GM23338 (cell line): ENCODE measurements around the gene DPH1. TPM values are rescaled to one million over a fixed set of nuclear protein-coding genes. Genes with fewer than 3 reads are reported as not detected.

Source experiments
- ATAC-seq: fragments of 200-7000 bp; cut with Tn5 transposase; 3 replicates; pipeline ENCODE4 v1.9.1; 2020
- DNase-seq: peaks from one replicate; pipeline ENCODE4 v3.0.0-alpha.2; 2015; ENCODE audit warnings: low spot score
- H2AFZ ChIP-seq: fragments of 200-600 bp; sonication (generic); 2 replicates; pipeline ENCODE4 v1.8.0; 2016; ENCODE audit warnings: antibody characterized with exemption, mild to moderate bottlenecking, moderate library complexity
- H3F3A ChIP-seq: fragments of 200-600 bp; sonication (generic); replicated peaks from 2 replicates; pipeline ENCODE4 v1.8.0; 2017; ENCODE audit warnings: antibody characterized with exemption, mixed run types, low read depth
- H3K27ac ChIP-seq: fragments of 200-600 bp; sonication (generic); 2 replicates; pipeline ENCODE4 v1.6.1; 2016; ENCODE audit warnings: low read depth
- H3K27me3 ChIP-seq: fragments of 200-600 bp; sonication (generic); 2 replicates; pipeline ENCODE4 v1.8.0; 2016; ENCODE audit warnings: mild to moderate bottlenecking, mixed run types, moderate library complexity; ENCODE audit not compliant: insufficient read depth
- H3K36me3 ChIP-seq: fragments of 200-600 bp; sonication (generic); 2 replicates; pipeline ENCODE4 v1.8.0; 2016; ENCODE audit warnings: mild to moderate bottlenecking; ENCODE audit not compliant: insufficient read depth
- H3K4me1 ChIP-seq: fragments of 200-600 bp; sonication (generic); 2 replicates; pipeline ENCODE4 v1.8.0; 2016; ENCODE audit warnings: mild to moderate bottlenecking, moderate library complexity; ENCODE audit not compliant: insufficient read depth
- H3K4me2 ChIP-seq: fragments of 200-600 bp; sonication (generic); 2 replicates; pipeline ENCODE4 v1.7.1; 2017; ENCODE audit warnings: mixed run types
- H3K4me3 ChIP-seq: fragments of 200-600 bp; sonication (generic); 2 replicates; pipeline ENCODE4 v1.6.1; 2016; ENCODE audit warnings: mixed run types
- H3K79me2 ChIP-seq: fragments of 200-600 bp; sonication (generic); replicated peaks from 2 replicates; pipeline ENCODE4 v1.8.0; 2017; ENCODE audit warnings: mild to moderate bottlenecking; ENCODE audit not compliant: insufficient read depth
- H3K9me2 ChIP-seq: fragments of 200-600 bp; sonication (generic); 2 replicates; pipeline ENCODE4 v1.8.0; 2017; ENCODE audit not compliant: insufficient read depth
- H4K20me1 ChIP-seq: fragments of 200-600 bp; sonication (generic); replicated peaks from 2 replicates; pipeline ENCODE4 v1.8.0; 2017; ENCODE audit warnings: mild to moderate bottlenecking; ENCODE audit not compliant: insufficient read depth
- H3K27ac Mint-ChIP-seq: 2 replicates; pipeline ENCODE4 v1.8.0; 2020; ENCODE audit warnings: inconsistent platforms, mild to moderate bottlenecking, moderate library complexity, mixed read lengths
- H3K27me3 Mint-ChIP-seq: 3 replicates; pipeline ENCODE4 v1.8.0; 2022; ENCODE audit warnings: low read depth, mild to moderate bottlenecking, moderate library complexity, mixed read lengths, inconsistent platforms; ENCODE audit not compliant: insufficient read depth, poor library complexity
- H3K36me3 Mint-ChIP-seq: 3 replicates; pipeline ENCODE4 v1.8.0; 2021; ENCODE audit warnings: low read depth, mild to moderate bottlenecking, inconsistent platforms, moderate library complexity, mixed read lengths
- H3K4me1 Mint-ChIP-seq: 3 replicates; pipeline ENCODE4 v1.8.0; 2020; ENCODE audit warnings: mild to moderate bottlenecking, inconsistent platforms, mixed read lengths
- H3K4me3 Mint-ChIP-seq: 3 replicates; pipeline ENCODE4 v1.8.0; 2021; ENCODE audit warnings: moderate library complexity, mild to moderate bottlenecking, inconsistent platforms, mixed read lengths
- H3K9me3 Mint-ChIP-seq: 3 replicates; pipeline ENCODE4 v1.8.0; 2020; ENCODE audit warnings: moderate library complexity, mild to moderate bottlenecking, inconsistent platforms, mixed read lengths
- JUNB ChIP-seq: IDR thresholded peaks from one replicate; pipeline ENCODE4 v1.6.1; 2016; ENCODE audit warnings: antibody characterized with exemption; ENCODE audit not compliant: unreplicated experiment
- REST ChIP-seq: IDR thresholded peaks from one replicate; pipeline ENCODE4 v1.6.1; 2018; ENCODE audit warnings: antibody characterized with exemption; ENCODE audit not compliant: unreplicated experiment
- ZNF462 ChIP-seq: fragments of 250-450 bp; sonication (Bioruptor Pico); IDR thresholded peaks from 2 replicates; pipeline ENCODE4 v1.5.0; 2020; ENCODE audit warnings: mild to moderate bottlenecking, moderate library complexity
- polyA plus RNA-seq: library from polyadenylated mRNA; unstranded; fragments of >200 nt; fragmentation: Nextera tagmentation; extraction: Ambion mirVana; gene quantifications from 2 replicates; pipeline ENCODE4 v1.2.1, GENCODE V29; 2016
- total RNA-seq: library from RNA; depleted of rRNA; stranded (reverse); fragments of >200 nt; shearing (Covaris generic); gene quantifications from 2 replicates; pipeline ENCODE4 v1.2.3, GENCODE V29; 2014
- TF ChIP-seq, protein P1 (sequence below), 2 experiments: fragments of 200-600 bp in 1 of 2; sonication (generic) in 1 of 2; conservative IDR thresholded peaks; 2 replicates each; pipeline versions ENCODE4 v1.5.1 to v1.6.1; 2016 to 2017; ENCODE audit warnings: antibody characterized with exemption in 2 of 2, low read depth in 2 of 2, mild to moderate bottlenecking in 2 of 2, moderate library complexity in 1 of 2
- TF ChIP-seq, protein P2 (sequence below): IDR thresholded peaks from 2 replicates; pipeline ENCODE4 v1.6.1; 2016; ENCODE audit warnings: antibody characterized with exemption

Gene DPH1
- total and polyA plus RNA-seq, 2 experiments from 2014 or later, result 11.8 to 28.2 TPM

DNA sequence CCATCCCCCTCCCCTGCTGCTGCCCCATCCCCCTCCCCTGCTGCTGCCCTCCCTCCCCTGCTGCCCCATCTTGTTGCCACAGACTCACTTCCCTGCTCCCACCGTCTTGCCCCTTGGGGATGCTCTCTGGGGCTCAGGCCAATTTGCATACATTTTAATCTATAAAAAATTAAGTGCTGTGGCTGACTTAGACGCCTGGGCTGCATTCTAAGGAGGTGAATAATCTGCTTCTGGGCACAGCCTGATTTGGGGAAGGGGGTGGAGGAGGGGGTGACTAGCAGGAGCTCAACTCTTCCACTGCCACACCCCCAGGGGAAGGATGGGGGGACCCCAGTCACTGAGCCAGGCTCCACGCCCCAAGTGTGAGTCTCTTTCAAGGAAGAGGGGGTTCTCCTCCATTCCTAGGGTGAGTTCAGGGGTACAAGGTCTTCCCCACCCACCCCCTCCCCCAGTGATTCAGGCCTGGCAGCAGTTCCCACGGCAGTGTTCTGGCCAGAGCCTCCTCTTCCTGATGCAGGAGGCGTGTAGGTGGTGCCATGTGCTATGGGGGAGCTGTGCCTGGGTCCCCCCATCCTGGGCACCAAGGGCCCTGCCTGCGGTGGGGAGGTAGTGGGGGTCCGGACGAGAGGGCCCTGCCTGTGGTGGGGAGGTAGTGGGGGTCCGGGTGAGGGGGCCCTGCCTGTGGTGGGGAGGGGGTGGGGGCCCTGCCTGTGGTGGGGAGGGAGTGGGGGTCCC lies 5.0 kb downstream of the DPH1 start:
- Histone ChIP-seq H3F3A (no peaks in the 10 kb centered on the region), H3K27me3 (no peaks in the 10 kb centered on the region), H3K4me2 (no peak overlapping the region), H4K20me1 (peaks cover 5% of the 10 kb centered on the region), H3K4me3 (no peak overlapping the region), H3K27ac (no peak overlapping the region), H3K36me3 (no peaks in the 10 kb centered on the region), H3K79me2 (no peaks in the 10 kb centered on the region), H2AFZ (no peak overlapping the region), H3K4me1 (peaks cover 3% of the 10 kb centered on the region; the same call in 1 of the 2 replicates), H3K9me2 (no peaks in the 10 kb centered on the region)
- Mint-ChIP-seq H3K4me1 (peaks cover 4% of the 10 kb centered on the region), H3K9me3 (no peaks in the 10 kb centered on the region), H3K36me3 (no peaks in the 10 kb centered on the region; the same call in 2 of the 3 replicates), H3K4me3 (no peak overlapping the region), H3K27me3 (peaks cover 8% of the 10 kb centered on the region), H3K27ac (no peak overlapping the region)
- ATAC-seq (no peak), DNase-seq (no peak)
- TF ChIP-seq ZNF462 (no peak), REST (no peak), JUNB (no peak)
- TF ChIP-seq, protein P1, sequence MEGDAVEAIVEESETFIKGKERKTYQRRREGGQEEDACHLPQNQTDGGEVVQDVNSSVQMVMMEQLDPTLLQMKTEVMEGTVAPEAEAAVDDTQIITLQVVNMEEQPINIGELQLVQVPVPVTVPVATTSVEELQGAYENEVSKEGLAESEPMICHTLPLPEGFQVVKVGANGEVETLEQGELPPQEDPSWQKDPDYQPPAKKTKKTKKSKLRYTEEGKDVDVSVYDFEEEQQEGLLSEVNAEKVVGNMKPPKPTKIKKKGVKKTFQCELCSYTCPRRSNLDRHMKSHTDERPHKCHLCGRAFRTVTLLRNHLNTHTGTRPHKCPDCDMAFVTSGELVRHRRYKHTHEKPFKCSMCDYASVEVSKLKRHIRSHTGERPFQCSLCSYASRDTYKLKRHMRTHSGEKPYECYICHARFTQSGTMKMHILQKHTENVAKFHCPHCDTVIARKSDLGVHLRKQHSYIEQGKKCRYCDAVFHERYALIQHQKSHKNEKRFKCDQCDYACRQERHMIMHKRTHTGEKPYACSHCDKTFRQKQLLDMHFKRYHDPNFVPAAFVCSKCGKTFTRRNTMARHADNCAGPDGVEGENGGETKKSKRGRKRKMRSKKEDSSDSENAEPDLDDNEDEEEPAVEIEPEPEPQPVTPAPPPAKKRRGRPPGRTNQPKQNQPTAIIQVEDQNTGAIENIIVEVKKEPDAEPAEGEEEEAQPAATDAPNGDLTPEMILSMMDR (conservative IDR thresholded peaks at IDR 0.05; ENCODE audit: low read depth in 2 of 2), result no peak
- TF ChIP-seq, protein P2, sequence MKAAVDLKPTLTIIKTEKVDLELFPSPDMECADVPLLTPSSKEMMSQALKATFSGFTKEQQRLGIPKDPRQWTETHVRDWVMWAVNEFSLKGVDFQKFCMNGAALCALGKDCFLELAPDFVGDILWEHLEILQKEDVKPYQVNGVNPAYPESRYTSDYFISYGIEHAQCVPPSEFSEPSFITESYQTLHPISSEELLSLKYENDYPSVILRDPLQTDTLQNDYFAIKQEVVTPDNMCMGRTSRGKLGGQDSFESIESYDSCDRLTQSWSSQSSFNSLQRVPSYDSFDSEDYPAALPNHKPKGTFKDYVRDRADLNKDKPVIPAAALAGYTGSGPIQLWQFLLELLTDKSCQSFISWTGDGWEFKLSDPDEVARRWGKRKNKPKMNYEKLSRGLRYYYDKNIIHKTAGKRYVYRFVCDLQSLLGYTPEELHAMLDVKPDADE, result no peak
